Left hindlimb (tissue), 1 donor: ENCODE measurements around the gene KIAA0825.
"Not testable (repeated sequence)": the region's sequence is repeated elsewhere in the genome, so short reads cannot be mapped to it uniquely, and the experiment has no call there.

Source experiments
- DNase-seq: peaks from one replicate; pipeline ENCODE4 v3.0.0-alpha.2; 2018

Gene KIAA0825

GRCh38 chr5:94159144-94159543 lies 459.3 kb downstream of the KIAA0825 start:
- DNase-seq = no peak

- no peak for DNase-seq
These were observed 460.5 kb downstream of the KIAA0825 start for GRCh38 chr5:94157704-94158539.

GRCh38 chr5:94154672-94155071 lies 463.7 kb downstream of the KIAA0825 start:
- no peak for DNase-seq

- DNase-seq = no peak
These were observed 464.5 kb downstream of the KIAA0825 start for GRCh38 chr5:94153736-94154450.

GRCh38 chr5:94143621-94144020 lies 474.8 kb downstream of the KIAA0825 start:
- not testable (repeated sequence) for DNase-seq

DNA sequence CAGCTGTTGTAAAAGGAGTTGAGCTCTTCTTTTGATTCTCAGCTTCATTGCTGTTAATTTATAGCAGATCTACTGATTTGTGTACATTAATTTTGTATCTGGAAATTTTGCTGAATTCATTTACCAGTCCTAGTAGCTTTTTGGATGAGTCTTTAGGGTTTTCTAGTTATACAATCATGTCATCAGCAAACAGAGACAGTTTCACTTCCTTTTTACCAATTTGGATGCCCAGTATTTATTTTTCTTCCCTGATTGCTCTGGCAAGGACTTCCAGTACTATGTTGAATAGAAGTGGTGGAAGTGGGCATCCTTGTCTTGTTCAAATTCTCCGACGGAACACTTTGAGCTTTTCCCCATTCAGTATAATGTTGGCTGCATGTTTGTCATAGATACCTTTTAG lies 478.1 kb downstream of the KIAA0825 start:
- no peak for DNase-seq

- DNase-seq = no peak
These were observed 488.3 kb downstream of the KIAA0825 start for GRCh38 chr5:94130077-94130476.

DNA sequence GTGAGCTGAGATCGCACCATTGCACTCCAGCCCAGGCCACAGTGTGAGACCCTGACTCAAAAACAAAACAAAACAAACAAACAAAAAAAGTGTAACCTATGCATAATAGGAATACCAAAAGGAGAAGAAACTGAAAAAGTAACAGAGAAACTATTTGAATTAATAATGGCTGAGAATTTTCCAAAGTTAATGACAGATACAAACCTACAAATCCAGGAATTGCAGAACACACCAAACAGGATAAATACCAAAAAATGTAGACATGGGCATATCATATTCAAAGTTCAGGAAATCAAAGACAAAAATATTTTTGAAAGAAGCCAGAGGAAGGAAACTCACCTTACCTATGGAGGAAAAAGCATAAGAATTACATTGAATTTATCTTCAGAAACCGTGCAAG lies 493.3 kb downstream of the KIAA0825 start:
- DNase-seq = no peak

GRCh38 chr5:94116317-94116716 lies 502.1 kb downstream of the KIAA0825 start:
- DNase-seq = not testable (repeated sequence)

- no peak for DNase-seq
These were observed 505.3 kb downstream of the KIAA0825 start for GRCh38 chr5:94113087-94113486.

DNA sequence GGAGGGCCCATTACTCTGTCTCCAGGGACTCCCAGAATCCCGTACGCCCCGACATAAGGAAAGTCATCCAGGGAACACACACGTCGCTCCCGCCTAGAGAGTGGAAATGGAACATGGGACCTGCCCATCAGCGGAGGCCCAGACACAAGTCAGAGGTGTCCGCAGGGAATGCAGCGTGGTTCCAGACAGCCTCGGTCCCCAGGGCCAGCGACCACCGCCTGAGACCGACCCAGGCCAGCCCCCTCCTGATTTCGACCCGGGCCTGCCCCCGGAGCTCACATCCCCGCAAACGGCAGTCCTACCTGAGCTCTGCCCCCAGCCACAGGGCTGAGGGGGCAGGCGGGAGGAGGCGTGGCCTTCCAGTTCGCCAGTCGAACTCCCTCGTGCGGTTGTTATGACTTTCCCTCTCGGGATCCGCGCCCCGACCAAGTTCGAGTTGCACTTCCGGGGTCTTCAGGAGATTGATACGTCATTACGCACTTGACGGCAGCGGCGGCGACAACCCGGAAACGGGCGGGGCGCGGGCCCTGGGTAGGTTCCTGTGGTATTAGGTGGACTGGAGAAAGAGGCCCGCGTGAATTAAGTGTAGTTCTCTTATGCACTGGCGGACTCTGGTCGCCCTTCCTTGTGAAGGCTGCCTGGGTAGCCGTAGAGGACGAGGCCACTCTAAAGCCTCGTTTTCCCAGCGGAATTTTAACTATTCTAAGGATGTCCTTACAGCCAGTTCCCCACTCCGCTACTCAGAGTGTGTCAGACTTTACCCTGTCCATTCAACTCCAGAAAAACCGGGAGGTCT lies 507.0 kb downstream of the KIAA0825 start:
- peak; percentile 95 for DNase-seq

DNA sequence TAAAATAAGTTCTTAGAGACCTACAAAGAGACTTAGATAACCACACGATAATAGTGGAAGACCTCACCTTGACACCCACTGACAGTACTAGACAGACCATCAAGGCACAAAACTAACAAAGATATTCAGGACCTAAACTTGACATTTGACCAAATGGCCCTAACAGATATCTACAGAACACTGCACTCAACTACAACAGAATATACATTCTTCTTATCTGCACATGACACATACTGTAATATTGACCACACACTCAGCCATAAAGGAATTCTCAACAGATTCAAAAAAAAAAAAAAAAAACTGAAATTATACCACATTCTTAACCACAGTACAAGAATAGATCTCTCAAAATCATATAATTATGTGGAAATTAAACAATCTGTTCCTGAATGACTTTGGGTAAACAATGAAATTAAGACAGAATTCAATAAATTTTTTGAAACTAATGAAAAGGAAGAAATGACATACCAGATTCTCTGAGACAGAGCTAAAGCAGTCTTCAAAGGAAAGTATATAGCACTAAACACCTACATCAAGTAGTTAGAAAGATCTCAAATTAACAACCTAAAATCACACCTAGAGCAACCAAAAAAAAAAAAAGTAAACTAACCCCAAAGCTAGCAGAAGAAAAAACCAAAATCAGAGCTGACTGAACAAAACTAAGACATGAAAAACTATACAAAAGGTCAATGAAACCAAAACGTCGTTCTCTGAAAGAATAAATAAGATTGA lies 514.7 kb downstream of the KIAA0825 start:
- no peak for DNase-seq
